ENCODE results near the gene HLA-B. TPM values are rescaled to one million over a fixed set of nuclear protein-coding genes. Genes with fewer than 3 reads are reported as not detected.
"Not testable (repeated sequence)": the region's sequence is repeated elsewhere in the genome, so short reads cannot be mapped to it uniquely, and the experiment has no call there.

Gene HLA-B
- total RNA-seq, 1 donor from 2014 or later: 400 TPM

- H3K36me3 ChIP-seq: peaks cover 16% of the 10 kb centered on the region
- no peaks in the 10 kb centered on the region for H3K9me3 ChIP-seq (replicated peaks)
- peaks cover 49% of the 10 kb centered on the region for H3K4me1 ChIP-seq
- peak; percentile 97 for TF ChIP-seq CTCF (IDR thresholded peaks at IDR 0.05; ENCODE audit: borderline replicate concordance)
- H3K27ac ChIP-seq (replicated peaks): no peak overlapping the region
- no peak overlapping the region for H3K4me3 ChIP-seq
- H3K27me3 ChIP-seq (ENCODE audit: low read depth): no peaks in the 10 kb centered on the region
- intact Hi-C loops (cut with micrococcal nuclease): loop anchor here (2.0 kb wide), 1 partner anchor 44 kb away; no protein-coding TSS in a partner anchor
- peak; percentile 81 for DNase-seq
These were observed 39.6 kb upstream of the HLA-B start for GRCh38 chr6:31396422-31397152.

- no peak for DNase-seq
- no peak overlapping the region for H3K4me3 ChIP-seq
- intact Hi-C loops (cut with micrococcal nuclease): loop anchor here (2.0 kb wide), 1 partner anchor 45 kb away; no protein-coding TSS in a partner anchor
- H3K27ac ChIP-seq (replicated peaks): no peak overlapping the region
- H3K36me3 ChIP-seq: peaks cover 16% of the 10 kb centered on the region
- TF ChIP-seq CTCF (IDR thresholded peaks at IDR 0.05; ENCODE audit: borderline replicate concordance): no peak
- H3K4me1 ChIP-seq: peaks cover 42% of the 10 kb centered on the region
- no peaks in the 10 kb centered on the region for H3K27me3 ChIP-seq (ENCODE audit: low read depth)
- no peaks in the 10 kb centered on the region for H3K9me3 ChIP-seq (replicated peaks)
These were observed 38.9 kb upstream of the HLA-B start for GRCh38 chr6:31395832-31396231.

GRCh38 chr6:31394381-31394780 lies 37.4 kb upstream of the HLA-B start:
- no peak for TF ChIP-seq CTCF (IDR thresholded peaks at IDR 0.05; ENCODE audit: borderline replicate concordance)
- no peaks in the 10 kb centered on the region for H3K27me3 ChIP-seq (ENCODE audit: low read depth)
- H3K4me1 ChIP-seq: peaks cover 35% of the 10 kb centered on the region
- DNase-seq: no peak
- peaks cover 16% of the 10 kb centered on the region for H3K36me3 ChIP-seq
- no peaks in the 10 kb centered on the region for H3K9me3 ChIP-seq (replicated peaks)
- H3K4me3 ChIP-seq: no peak overlapping the region
- H3K27ac ChIP-seq (replicated peaks): no peak overlapping the region
- intact Hi-C loops (cut with micrococcal nuclease): no loop called here

GRCh38 chr6:31393932-31394331 lies 37.0 kb upstream of the HLA-B start:
- intact Hi-C loops (cut with micrococcal nuclease): no loop called here
- DNase-seq: no peak

GRCh38 chr6:31389802-31390132 lies 32.8 kb upstream of the HLA-B start:
- peaks cover 13% of the 10 kb centered on the region for H3K36me3 ChIP-seq
- H3K9me3 ChIP-seq (replicated peaks); DNase-seq; H3K27me3 ChIP-seq (ENCODE audit: low read depth); H3K27ac ChIP-seq (replicated peaks); intact Hi-C loops (cut with micrococcal nuclease); H3K4me1 ChIP-seq; H3K4me3 ChIP-seq: not testable (repeated sequence)

More at GRCh38 chr6:31393932-31394331, 37.0 kb upstream of the HLA-B start:
- no peaks in the 10 kb centered on the region for H3K9me3 ChIP-seq (replicated peaks)
- no peak overlapping the region for H3K27ac ChIP-seq (replicated peaks)
- H3K27me3 ChIP-seq (ENCODE audit: low read depth): no peaks in the 10 kb centered on the region
- peaks cover 31% of the 10 kb centered on the region for H3K4me1 ChIP-seq
- no peak for TF ChIP-seq CTCF (IDR thresholded peaks at IDR 0.05; ENCODE audit: borderline replicate concordance)
- H3K36me3 ChIP-seq: peaks cover 16% of the 10 kb centered on the region
- H3K4me3 ChIP-seq: no peak overlapping the region

- H3K27ac ChIP-seq (replicated peaks); DNase-seq; H3K9me3 ChIP-seq (replicated peaks); H3K27me3 ChIP-seq (ENCODE audit: low read depth); H3K36me3 ChIP-seq; H3K4me1 ChIP-seq; intact Hi-C loops (cut with micrococcal nuclease); H3K4me3 ChIP-seq: not testable (repeated sequence)
These were observed 32.2 kb upstream of the HLA-B start for GRCh38 chr6:31388916-31389801.

Data from left ventricle myocardium inferior (tissue), 1 donor.